K562 (cell line): ENCODE data around the gene ZDHHC14. TPM values are rescaled to one million over a fixed set of nuclear protein-coding genes. Genes with fewer than 3 reads are reported as not detected.

ENCODE experiments used
- ATAC-seq: fragments of 200-7000 bp; cut with Tn5 transposase; 3 replicates; pipeline ENCODE4 v1.9.1; 2020; ENCODE audit warnings: moderate library complexity
- BruUV-seq: library from RNA; stranded (reverse); fragments of 400-500 nt; replicated peaks from 2 replicates; lab custom pipeline; 2021; lab: Mats Ljungman, UMichigan
- CTCF ChIA-PET: fragments of 300-600 bp; formaldehyde crosslinking; extraction: SDS; loops from one replicate; lab custom pipeline; 2021; ENCODE audit warnings: low intra/inter-chr PET ratio; lab: Yijun Ruan, JAX
- POLR2A ChIA-PET: fragments of 300-600, 350-650 bp; sonication (Branson Sonifier 250); formaldehyde crosslinking; extraction: SDS; loops from one replicate; lab custom pipeline; 2021; ENCODE audit warnings: antibody characterized with exemption, inconsistent platforms; lab: Yijun Ruan, JAX
- DNase-seq, 4 experiments: peaks; one replicate each; pipeline versions ENCODE4 v3.0.0 to v3.0.0-alpha.2; 2011 to 2018; ENCODE audit warnings: low spot score in 3 of 4, mixed read lengths in 3 of 4; ENCODE audit errors: extremely low read depth in 1 of 4
- FAIRE-seq: peaks from 2 replicates; lab custom pipeline; 2011; peaks lifted over from hg19 to GRCh38; lab: Jason Lieb, UNC
- H2AFZ ChIP-seq: 2 replicates; pipeline ENCODE4 v1.6.0; 2011; ENCODE audit warnings: low read depth, low read length, control low read depth, inconsistent platforms
- H3K27ac ChIP-seq: fragments of 200-600 bp; 3 replicates; pipeline ENCODE4 v1.8.0; 2011; ENCODE audit warnings: low read depth, mild to moderate bottlenecking, control low read depth, inconsistent platforms, low read length, moderate library complexity, mixed read lengths; ENCODE audit errors: extremely low read depth
- H3K27me3 ChIP-seq, 2 experiments: fragments of 300-600 bp in 1 of 2; 2 replicates in 1 of 2; 3 replicates in 1 of 2; pipeline versions ENCODE4 v1.6.0 to v1.8.0; 2011; ENCODE audit warnings: inconsistent platforms in 2 of 2, low read length in 2 of 2, mild to moderate bottlenecking in 1 of 2, mixed read lengths in 1 of 2, moderate library complexity in 1 of 2; ENCODE audit not compliant: control insufficient read depth in 2 of 2, insufficient read depth in 2 of 2
- H3K36me3 ChIP-seq: fragments of 300-600 bp; 3 replicates; pipeline ENCODE4 v1.8.0; 2011; ENCODE audit warnings: mild to moderate bottlenecking, low read length, inconsistent platforms; ENCODE audit not compliant: control insufficient read depth, insufficient read depth
- H3K4me1 ChIP-seq, 2 experiments: fragments of 200-600 bp in 1 of 2; replicated peaks in 1 of 2; 2 replicates in 1 of 2; 3 replicates in 1 of 2; pipeline versions ENCODE4 v1.5.1 to v1.8.0; 2011; ENCODE audit warnings: inconsistent platforms in 2 of 2, low read length in 2 of 2, mild to moderate bottlenecking in 1 of 2, mixed read lengths in 1 of 2, moderate library complexity in 1 of 2; ENCODE audit not compliant: control insufficient read depth in 2 of 2, insufficient read depth in 2 of 2
- H3K4me2 ChIP-seq: 2 replicates; pipeline ENCODE4 v1.6.1; 2011; ENCODE audit warnings: low read length, control low read depth, inconsistent platforms, mixed read lengths; ENCODE audit not compliant: insufficient read depth
- H3K4me3 ChIP-seq: fragments of 200-600 bp; sonication (generic), shearing (Covaris generic); 2 replicates; pipeline ENCODE4 v1.5.1; 2016; ENCODE audit warnings: control low read depth, inconsistent platforms
- H3K79me2 ChIP-seq: fragments of 200-600 bp; 3 replicates; pipeline ENCODE4 v1.8.0; 2011; ENCODE audit warnings: low read length, inconsistent platforms; ENCODE audit not compliant: control insufficient read depth, insufficient read depth
- H3K9ac ChIP-seq, 2 experiments: 2 replicates each; pipeline versions ENCODE4 v1.6.0 to v1.6.1; 2011; ENCODE audit warnings: low read depth in 2 of 2, low read length in 2 of 2, control low read depth in 1 of 2, inconsistent platforms in 1 of 2, mild to moderate bottlenecking in 1 of 2, mixed read lengths in 1 of 2; ENCODE audit not compliant: insufficient read depth in 1 of 2
- H3K9me1 ChIP-seq: one replicate; pipeline ENCODE4 v1.6.0; 2011; ENCODE audit warnings: inconsistent platforms, mild to moderate bottlenecking, low read length, moderate library complexity; ENCODE audit not compliant: control insufficient read depth, insufficient read depth
- H3K9me3 ChIP-seq: replicated peaks from 2 replicates; pipeline ENCODE4 v1.5.1; 2011; ENCODE audit warnings: low read depth, low read length, inconsistent platforms; ENCODE audit not compliant: control insufficient read depth, insufficient read depth
- H4K20me1 ChIP-seq: replicated peaks from 2 replicates; pipeline ENCODE4 v1.6.1; 2011; ENCODE audit warnings: low read length, inconsistent platforms, mixed read lengths; ENCODE audit not compliant: control insufficient read depth, insufficient read depth
- ADNP ChIP-seq: fragments of 200-800 bp; sonication (Bioruptor generic); IDR thresholded peaks from 2 replicates; pipeline ENCODE4 v1.6.1; 2016; ENCODE audit warnings: missing genetic modification characterization, missing compliant biosample characterization
- CCNT2 ChIP-seq: IDR thresholded peaks from 2 replicates; pipeline ENCODE4 v1.6.1; 2011; ENCODE audit warnings: borderline replicate concordance, low read depth, mild to moderate bottlenecking, moderate library complexity, mixed read lengths, low read length; ENCODE audit not compliant: insufficient read length; ENCODE audit errors: extremely low read depth
- ERF ChIP-seq: fragments of 450-650 bp; formaldehyde crosslinking; IDR thresholded peaks from 2 replicates; pipeline ENCODE4 v1.4.0; 2020; ENCODE audit warnings: mild to moderate bottlenecking, mixed read lengths
- GTF2F1 ChIP-seq: IDR thresholded peaks from 2 replicates; pipeline ENCODE4 v1.6.1; 2011; ENCODE audit warnings: low read depth, low read length, improper control_type of control experiment
- HDAC3 ChIP-seq: fragments of 450-650 bp; IDR thresholded peaks from 2 replicates; pipeline ENCODE4 v1.6.1; 2018; ENCODE audit warnings: borderline replicate concordance, mild to moderate bottlenecking, moderate library complexity; ENCODE audit not compliant: partially characterized antibody
- HNRNPLL ChIP-seq: fragments of 200-400 bp; formaldehyde crosslinking; IDR thresholded peaks from 2 replicates; pipeline ENCODE4 v1.6.1; 2017; ENCODE audit warnings: low read length, low read depth, mild to moderate bottlenecking; ENCODE audit not compliant: poor library complexity, severe bottlenecking
- HSF4 ChIP-seq: fragments of 250-450 bp; sonication (Bioruptor Pico); IDR thresholded peaks from 2 replicates; pipeline ENCODE4 v2.1.2; 2022; ENCODE audit warnings: mild to moderate bottlenecking, moderate library complexity, borderline replicate concordance
- KLF6 ChIP-seq: fragments of 250-450 bp; sonication (Bioruptor Pico); IDR thresholded peaks from 2 replicates; pipeline ENCODE4 v1.4.0; 2020; ENCODE audit warnings: mild to moderate bottlenecking, moderate library complexity, borderline replicate concordance
- MECOM ChIP-seq: fragments of 250-450 bp; sonication (Bioruptor Pico); IDR thresholded peaks from 2 replicates; pipeline ENCODE4 v1.8.0; 2022; ENCODE audit warnings: inconsistent platforms
- NFIC ChIP-seq: fragments of 450-650 bp; IDR thresholded peaks from 2 replicates; pipeline ENCODE4 v1.6.1; 2017; ENCODE audit warnings: mild to moderate bottlenecking, inconsistent platforms
- NRF1 ChIP-seq, 2 experiments: fragments of 450-650 bp; IDR thresholded peaks in 1 of 2; conservative IDR thresholded peaks in 1 of 2; 2 replicates each; pipeline ENCODE4 v1.6.1; 2014; ENCODE audit warnings: mild to moderate bottlenecking in 2 of 2
- RBFOX2 ChIP-seq: fragments of 200-400 bp; formaldehyde crosslinking; IDR thresholded peaks from 2 replicates; pipeline ENCODE4 v1.6.1; 2017; ENCODE audit warnings: low read depth, mild to moderate bottlenecking, low read length, moderate library complexity
- RBM15 ChIP-seq: fragments of 200-400 bp; formaldehyde crosslinking; IDR thresholded peaks from 2 replicates; pipeline ENCODE4 v1.6.1; 2018; ENCODE audit warnings: mild to moderate bottlenecking, low read length, moderate library complexity; ENCODE audit not compliant: insufficient read depth
- RHOXF2B ChIP-seq: fragments of 250-450 bp; sonication (Bioruptor Pico); conservative IDR thresholded peaks from 2 replicates; pipeline ENCODE4 v1.5.1; 2021
- WGBS: fragments of 100-300 bp; shearing (Covaris generic); methylation state at CpG from one replicate; pipeline ENCODE4 v1.1.6; 2016; ENCODE audit warnings: low coverage, mixed read lengths; ENCODE audit not compliant: insufficient coverage; ENCODE audit errors: missing lambda C conversion rate; 5-methylcytosine and 5-hydroxymethylcytosine counted together
- in situ Hi-C: fragments of 300-500 bp; cut with MboI; formaldehyde crosslinking; loops from 4 replicates; pipeline ENCODE4 v1.15.0; 2018; ENCODE audit warnings: inconsistent platforms, mixed read lengths
- intact Hi-C: fragments of 100-400 bp; cut with micrococcal nuclease; formaldehyde crosslinking; loops from 2 replicates; pipeline ENCODE4 v1.14.2; 2022
- polyA plus RNA-seq, 8 experiments: library from polyadenylated mRNA; depleted of rRNA in 4 of 8; stranded (reverse) in 5 of 8; unstranded in 3 of 8; fragments of >200 nt; fragmentation: Nextera tagmentation in 2 of 8; fragmentation: Illumina TruSeq in 1 of 8; extraction: Ambion mirVana in 2 of 8; extraction: Trizol in 1 of 8; gene quantifications; 2 replicates each; pipeline versions ENCODE4 v1.2.1 to v1.2.3, GENCODE V29; 2011 to 2014; ENCODE audit warnings: inconsistent platforms in 1 of 8, missing spikeins in 1 of 8
- total RNA-seq, 7 experiments: library from RNA; depleted of rRNA in 6 of 7; stranded (reverse); fragments of >200 nt in 6 of 7; fragmentation: Illumina TruSeq in 2 of 7; extraction: Trizol in 2 of 7; gene quantifications; 2 replicates each; pipeline versions ENCODE4 v1.2.1 to v1.2.3, GENCODE V29; 2011 to 2021; ENCODE audit warnings: low replicate concordance in 1 of 7
- TF ChIP-seq, protein P1 (sequence below): fragments of 250-450 bp; sonication (Bioruptor Pico); IDR thresholded peaks from 2 replicates; pipeline ENCODE4 v1.4.0; 2020; ENCODE audit warnings: mild to moderate bottlenecking, moderate library complexity
- TF ChIP-seq, protein P2 (sequence below): fragments of 450-650 bp; IDR thresholded peaks from 2 replicates; pipeline ENCODE4 v1.6.1; 2017; ENCODE audit warnings: antibody characterized with exemption, mild to moderate bottlenecking

Gene ZDHHC14
- total and polyA plus RNA-seq, 9 of the 15 experiments (the other 6 are each of a cell fraction or from before 2014, with no cell fraction given) = 0.92 to 23.1 (median 13.8) TPM

DNA sequence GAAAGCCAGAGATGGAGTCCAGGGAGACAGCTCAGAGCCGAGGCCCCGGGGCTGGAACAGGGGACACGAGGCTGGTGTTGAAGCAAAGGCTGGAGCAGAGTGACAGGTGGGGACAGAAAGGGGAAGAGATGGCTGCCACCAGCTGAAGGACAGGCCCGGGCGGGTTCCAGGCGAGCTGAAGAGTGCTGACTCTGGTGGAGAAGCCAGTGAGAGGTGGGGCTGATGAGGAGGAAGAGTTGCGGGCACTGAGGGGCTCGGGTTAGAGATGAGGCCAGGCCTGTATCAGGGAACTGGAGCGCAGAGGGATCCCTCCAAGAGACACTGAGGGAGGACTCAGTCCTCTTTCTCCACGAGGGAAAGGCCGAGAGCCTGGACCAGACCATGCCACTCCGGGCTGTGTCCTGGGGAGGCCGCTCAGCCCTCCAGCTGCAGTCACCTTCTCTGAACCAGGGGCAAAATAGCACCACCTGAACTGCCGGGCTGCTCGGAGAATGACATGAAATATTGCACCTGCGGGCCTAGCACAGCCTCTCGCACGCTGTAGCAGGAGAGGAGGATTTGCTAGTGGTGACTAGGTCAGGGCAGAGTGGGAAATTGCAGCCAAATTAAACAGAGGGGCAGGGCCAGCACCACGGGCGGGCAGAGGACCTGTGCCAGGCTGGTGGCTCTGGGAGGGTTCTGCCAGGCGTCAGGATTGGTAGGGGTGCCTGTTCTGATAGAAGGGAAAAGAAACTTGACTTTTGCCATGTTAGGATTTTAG, 175.9 kb downstream of the ZDHHC14 start:
- Histone ChIP-seq H3K9me3 (no peaks in the 10 kb centered on the region), H3K4me2 (no peak overlapping the region), H4K20me1 (no peaks in the 10 kb centered on the region), H3K79me2 (no peaks in the 10 kb centered on the region), H3K9ac (no peak overlapping the region; a peak in 1 of 4 replicates), H3K27ac (no peak overlapping the region), H3K36me3 (peaks cover 4% of the 10 kb centered on the region; the same call in 1 of the 3 replicates), H3K9me1 (no peaks in the 10 kb centered on the region), H3K27me3 (no peaks in the 10 kb centered on the region), H2AFZ (no peak overlapping the region), H3K4me3 (no peak overlapping the region), H3K4me1 (peaks cover 0 to 7% of the 10 kb centered on the region in 2 experiments; a peak in 1 of 5 replicates)
- ATAC-seq = no peak
- no TSS peak for BruUV-seq
- intact Hi-C loops = no loop called here
- in situ Hi-C loops = no loop called here
- ChIA-PET POLR2A (no interaction called here), CTCF (interaction anchor here (2.8 kb wide), 1 partner anchor 241 kb away, joined by 20 read pairs; no protein-coding TSS in a partner anchor)
- DNase-seq = no peak
- FAIRE-seq = no peak
- 86% methylated on average over 19 of the region's 21 CpGs for WGBS
- TF ChIP-seq ERF (CRISPR knock-in tag) (no peak), CCNT2 (no peak), GTF2F1 (no peak), HSF4 (no peak), HDAC3 (no peak), HNRNPLL (no peak), NRF1 (conservative IDR thresholded peaks at IDR 0.05 in 1 of 2, IDR thresholded peaks at IDR 0.05 in 1 of 2) (no peak), ADNP (tag) (no peak), NFIC (no peak), RBM15 (no peak), KLF6 (CRISPR knock-in tag) (no peak), RBFOX2 (no peak), MECOM (CRISPR knock-in tag) (no peak), RHOXF2B (CRISPR knock-in tag) (no peak)
- TF ChIP-seq, protein P1, sequence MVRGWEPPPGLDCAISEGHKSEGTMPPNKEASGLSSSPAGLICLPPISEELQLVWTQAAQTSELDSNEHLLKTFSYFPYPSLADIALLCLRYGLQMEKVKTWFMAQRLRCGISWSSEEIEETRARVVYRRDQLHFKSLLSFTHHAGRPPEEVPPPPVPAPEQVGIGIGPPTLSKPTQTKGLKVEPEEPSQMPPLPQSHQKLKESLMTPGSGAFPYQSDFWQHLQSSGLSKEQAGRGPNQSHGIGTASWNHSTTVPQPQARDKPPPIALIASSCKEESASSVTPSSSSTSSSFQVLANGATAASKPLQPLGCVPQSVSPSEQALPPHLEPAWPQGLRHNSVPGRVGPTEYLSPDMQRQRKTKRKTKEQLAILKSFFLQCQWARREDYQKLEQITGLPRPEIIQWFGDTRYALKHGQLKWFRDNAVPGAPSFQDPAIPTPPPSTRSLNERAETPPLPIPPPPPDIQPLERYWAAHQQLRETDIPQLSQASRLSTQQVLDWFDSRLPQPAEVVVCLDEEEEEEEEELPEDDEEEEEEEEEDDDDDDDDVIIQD (CRISPR knock-in tag) = no peak
- TF ChIP-seq, protein P2, sequence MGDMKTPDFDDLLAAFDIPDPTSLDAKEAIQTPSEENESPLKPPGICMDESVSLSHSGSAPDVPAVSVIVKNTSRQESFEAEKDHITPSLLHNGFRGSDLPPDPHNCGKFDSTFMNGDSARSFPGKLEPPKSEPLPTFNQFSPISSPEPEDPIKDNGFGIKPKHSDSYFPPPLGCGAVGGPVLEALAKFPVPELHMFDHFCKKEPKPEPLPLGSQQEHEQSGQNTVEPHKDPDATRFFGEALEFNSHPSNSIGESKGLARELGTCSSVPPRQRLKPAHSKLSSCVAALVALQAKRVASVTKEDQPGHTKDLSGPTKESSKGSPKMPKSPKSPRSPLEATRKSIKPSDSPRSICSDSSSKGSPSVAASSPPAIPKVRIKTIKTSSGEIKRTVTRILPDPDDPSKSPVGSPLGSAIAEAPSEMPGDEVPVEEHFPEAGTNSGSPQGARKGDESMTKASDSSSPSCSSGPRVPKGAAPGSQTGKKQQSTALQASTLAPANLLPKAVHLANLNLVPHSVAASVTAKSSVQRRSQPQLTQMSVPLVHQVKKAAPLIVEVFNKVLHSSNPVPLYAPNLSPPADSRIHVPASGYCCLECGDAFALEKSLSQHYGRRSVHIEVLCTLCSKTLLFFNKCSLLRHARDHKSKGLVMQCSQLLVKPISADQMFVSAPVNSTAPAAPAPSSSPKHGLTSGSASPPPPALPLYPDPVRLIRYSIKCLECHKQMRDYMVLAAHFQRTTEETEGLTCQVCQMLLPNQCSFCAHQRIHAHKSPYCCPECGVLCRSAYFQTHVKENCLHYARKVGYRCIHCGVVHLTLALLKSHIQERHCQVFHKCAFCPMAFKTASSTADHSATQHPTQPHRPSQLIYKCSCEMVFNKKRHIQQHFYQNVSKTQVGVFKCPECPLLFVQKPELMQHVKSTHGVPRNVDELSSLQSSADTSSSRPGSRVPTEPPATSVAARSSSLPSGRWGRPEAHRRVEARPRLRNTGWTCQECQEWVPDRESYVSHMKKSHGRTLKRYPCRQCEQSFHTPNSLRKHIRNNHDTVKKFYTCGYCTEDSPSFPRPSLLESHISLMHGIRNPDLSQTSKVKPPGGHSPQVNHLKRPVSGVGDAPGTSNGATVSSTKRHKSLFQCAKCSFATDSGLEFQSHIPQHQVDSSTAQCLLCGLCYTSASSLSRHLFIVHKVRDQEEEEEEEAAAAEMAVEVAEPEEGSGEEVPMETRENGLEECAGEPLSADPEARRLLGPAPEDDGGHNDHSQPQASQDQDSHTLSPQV = no peak
